D721Med (cell line): ENCODE data around the gene DPYSL5.
"Not testable (repeated sequence)": the region's sequence is repeated elsewhere in the genome, so short reads cannot be mapped to it uniquely, and the experiment has no call there.

Experiments used
- DNase-seq: peaks from one replicate; pipeline ENCODE4 v3.0.0; 2011; ENCODE audit warnings: low spot score; ENCODE audit not compliant: insufficient read length
- FAIRE-seq: peaks from 2 replicates; lab custom pipeline; 2011; peaks lifted over from hg19 to GRCh38; lab: Jason Lieb, UNC
- CTCF ChIP-seq: IDR thresholded peaks from 2 replicates; pipeline ENCODE4 v1.5.1; 2012; ENCODE audit warnings: mild to moderate bottlenecking, control low read depth; ENCODE audit not compliant: insufficient read depth; ENCODE audit errors: missing control alignments

DPYSL5 gene

DNA sequence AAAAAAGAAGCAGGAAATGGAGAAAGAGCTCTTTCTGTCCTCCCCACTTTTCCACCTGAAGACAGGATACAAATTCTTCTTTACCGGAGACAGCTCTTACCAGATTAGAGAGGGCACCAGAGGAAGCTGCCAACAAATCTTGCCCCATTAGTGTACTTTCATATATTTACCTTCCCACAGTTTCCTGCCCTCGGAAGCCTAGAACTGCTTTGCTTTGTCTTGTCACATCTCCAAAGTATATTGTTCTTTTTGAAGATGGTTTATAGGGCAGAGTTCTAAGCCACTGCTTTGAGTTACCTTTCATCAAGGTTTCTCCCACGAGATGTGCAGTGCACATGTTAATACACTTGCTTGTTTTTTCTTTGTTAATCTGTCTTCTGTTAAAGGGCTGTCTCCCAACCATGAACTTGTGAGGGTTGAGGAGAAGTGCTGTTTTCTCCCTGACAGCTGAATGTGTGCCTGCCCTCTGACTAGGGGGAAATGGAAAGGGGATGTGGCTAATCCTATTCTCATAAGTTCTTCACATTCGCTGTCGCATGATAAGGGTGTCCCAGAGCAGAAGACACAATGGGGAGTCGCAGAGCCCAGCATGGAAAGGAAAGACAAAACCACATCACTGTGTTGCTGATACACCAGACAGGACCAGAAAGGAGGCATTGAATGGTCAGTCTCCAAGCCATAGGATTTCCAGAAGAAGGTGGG is 37.9 kb upstream of the DPYSL5 start:
- no peak for TF ChIP-seq CTCF
- DNase-seq, result no peak
- no peak for FAIRE-seq

DNA sequence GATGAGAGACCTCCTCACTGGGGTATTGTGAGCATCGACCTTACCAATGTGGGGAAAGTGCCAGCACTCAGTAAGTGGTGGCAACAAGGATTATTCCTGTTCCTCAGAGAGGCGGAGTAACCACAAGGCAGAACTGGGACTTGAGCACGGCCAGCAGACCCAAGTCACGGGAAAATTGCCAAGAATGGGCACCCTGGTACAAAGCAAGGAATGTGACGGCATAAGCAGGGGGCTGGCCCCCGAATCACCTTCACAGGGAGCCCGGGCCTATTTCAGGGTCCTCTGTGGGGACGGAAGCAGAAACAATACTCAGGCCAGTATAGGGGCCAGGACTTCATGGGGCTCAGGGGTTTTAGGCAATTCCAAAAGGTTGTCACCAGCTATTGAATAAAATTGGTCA is 36.7 kb upstream of the DPYSL5 start:
- DNase-seq, result no peak
- TF ChIP-seq CTCF, result no peak
- no peak for FAIRE-seq

GRCh38 chr2:26811791-26812694 is 35.9 kb upstream of the DPYSL5 start:
- FAIRE-seq (no peak), DNase-seq (no peak)
- TF ChIP-seq CTCF, result no peak

- FAIRE-seq, result no peak
- no peak for TF ChIP-seq CTCF
- no peak for DNase-seq
Measured at GRCh38 chr2:26812731-26813130, 35.2 kb upstream of the DPYSL5 start.

DNA sequence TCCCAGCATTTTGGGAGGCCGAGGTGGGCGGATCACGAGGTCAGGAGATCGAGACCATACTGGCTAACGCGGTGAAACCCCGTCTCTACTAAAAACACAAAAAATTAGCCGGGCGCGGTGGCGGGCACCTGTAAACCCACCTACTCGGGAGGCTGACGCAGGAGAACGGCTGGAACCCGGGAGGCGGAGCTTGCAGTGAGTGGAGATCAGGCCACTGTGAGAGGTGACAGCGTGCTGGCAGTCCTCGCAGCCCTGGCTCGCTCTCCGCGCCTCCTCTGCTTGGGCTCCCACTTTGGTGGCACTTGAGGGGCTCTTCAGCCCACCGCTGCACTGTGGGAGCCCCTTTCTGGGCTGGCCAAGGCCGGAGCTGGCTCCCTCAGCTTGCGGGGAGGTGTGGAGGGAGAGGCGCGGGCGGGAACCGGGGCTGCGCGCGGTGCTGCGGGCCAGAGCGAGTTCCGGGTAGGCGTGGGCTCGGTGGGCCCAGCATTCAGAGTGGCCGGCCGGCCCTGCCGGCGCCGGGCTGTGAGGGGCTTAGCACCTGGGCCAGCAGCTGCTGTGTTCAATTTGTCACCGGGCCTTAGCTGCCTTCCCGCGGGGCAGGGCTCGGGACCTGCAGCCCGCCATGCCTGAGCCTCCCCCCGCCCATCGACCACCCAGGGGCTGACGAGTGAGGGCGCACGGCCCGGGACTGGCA is 33.7 kb upstream of the DPYSL5 start:
- FAIRE-seq, DNase-seq: not testable (repeated sequence)

DNA sequence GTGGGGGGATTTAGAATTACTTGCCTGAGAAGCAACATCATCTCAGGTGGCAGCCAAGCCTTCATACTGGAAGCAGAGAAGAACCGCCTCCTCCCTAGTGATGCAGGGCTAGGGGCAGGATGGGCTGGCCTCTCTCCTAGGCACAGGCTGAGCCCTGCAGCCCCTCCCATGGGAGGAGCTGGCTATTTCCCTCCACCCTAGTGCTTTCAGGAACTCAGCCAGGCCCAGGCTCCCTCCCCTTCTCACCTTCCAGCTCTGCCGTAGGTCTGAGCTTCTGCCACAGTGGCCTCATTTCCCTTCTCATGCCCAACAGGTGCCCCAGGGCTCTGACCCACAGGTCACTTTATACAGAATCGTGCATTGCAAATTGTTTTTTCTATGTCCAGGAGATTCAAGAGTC is 31.0 kb upstream of the DPYSL5 start:
- TF ChIP-seq CTCF, result no peak
- FAIRE-seq (no peak), DNase-seq (no peak)

DNA sequence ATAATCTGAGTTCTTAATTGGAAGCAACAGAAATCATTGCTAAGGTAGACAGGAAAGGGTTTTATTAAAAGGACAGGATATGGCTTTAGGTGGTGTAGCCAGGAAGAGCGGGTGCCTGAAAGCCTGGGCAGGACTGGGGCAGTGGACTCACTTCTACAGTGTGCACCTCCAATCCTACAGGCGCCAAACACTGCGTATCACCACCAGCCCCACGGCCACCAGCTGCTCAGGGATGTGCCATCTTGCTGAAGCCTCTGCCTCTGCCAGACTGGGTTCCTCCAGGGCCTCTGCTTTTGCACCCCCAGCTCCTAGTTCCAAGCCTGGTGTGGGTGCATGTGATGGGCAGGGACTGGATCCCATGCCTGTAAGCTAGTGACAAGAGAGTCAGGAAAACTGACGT is 29.7 kb upstream of the DPYSL5 start:
- FAIRE-seq (no peak), DNase-seq (no peak)
- TF ChIP-seq CTCF, result no peak
